ENCODE results near the gene PLCD4.

- TF ChIP-seq, protein P1, sequence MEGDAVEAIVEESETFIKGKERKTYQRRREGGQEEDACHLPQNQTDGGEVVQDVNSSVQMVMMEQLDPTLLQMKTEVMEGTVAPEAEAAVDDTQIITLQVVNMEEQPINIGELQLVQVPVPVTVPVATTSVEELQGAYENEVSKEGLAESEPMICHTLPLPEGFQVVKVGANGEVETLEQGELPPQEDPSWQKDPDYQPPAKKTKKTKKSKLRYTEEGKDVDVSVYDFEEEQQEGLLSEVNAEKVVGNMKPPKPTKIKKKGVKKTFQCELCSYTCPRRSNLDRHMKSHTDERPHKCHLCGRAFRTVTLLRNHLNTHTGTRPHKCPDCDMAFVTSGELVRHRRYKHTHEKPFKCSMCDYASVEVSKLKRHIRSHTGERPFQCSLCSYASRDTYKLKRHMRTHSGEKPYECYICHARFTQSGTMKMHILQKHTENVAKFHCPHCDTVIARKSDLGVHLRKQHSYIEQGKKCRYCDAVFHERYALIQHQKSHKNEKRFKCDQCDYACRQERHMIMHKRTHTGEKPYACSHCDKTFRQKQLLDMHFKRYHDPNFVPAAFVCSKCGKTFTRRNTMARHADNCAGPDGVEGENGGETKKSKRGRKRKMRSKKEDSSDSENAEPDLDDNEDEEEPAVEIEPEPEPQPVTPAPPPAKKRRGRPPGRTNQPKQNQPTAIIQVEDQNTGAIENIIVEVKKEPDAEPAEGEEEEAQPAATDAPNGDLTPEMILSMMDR (IDR thresholded peaks at IDR 0.05): no peak
- no peak for TF ChIP-seq POLR2A (IDR thresholded peaks at IDR 0.05)
Measured at GRCh38 chr2:218645126-218645525, 37.4 kb downstream of the PLCD4 start.

Data from right lobe of liver (tissue), 4 donors.